Psoas muscle (tissue), 8 donors: ENCODE measurements around the gene LHPP. TPM values are rescaled to one million over a fixed set of nuclear protein-coding genes. Genes with fewer than 3 reads are reported as not detected.

Experiments
- ATAC-seq, 4 donors: fragments of 200-7000 bp; cut with Tn5 transposase; one replicate each; pipeline ENCODE4 v1.9.1; 2020; ENCODE audit warnings: moderate library complexity in 3 of 4, mild to moderate bottlenecking in 2 of 4
- DNase-seq, 2 donors: peaks; one replicate each; pipeline ENCODE4 v3.0.0-alpha.2; 2020
- H3K27ac ChIP-seq: fragments of 200-600 bp; one replicate; pipeline ENCODE4 v1.8.0; 2022
- H3K27me3 ChIP-seq, 3 donors: fragments of 200-600 bp in 1 of 3; one replicate each; pipeline versions ENCODE4 v1.6.1 to v1.8.0; 2013 to 2022; ENCODE audit warnings: low read length in 2 of 3, mild to moderate bottlenecking in 2 of 3, moderate library complexity in 1 of 3; ENCODE audit not compliant: insufficient read depth in 3 of 3
- H3K36me3 ChIP-seq, 2 donors: fragments of 200-600 bp in 1 of 2; one replicate each; pipeline versions ENCODE4 v1.6.1 to v1.8.0; 2013 to 2022; ENCODE audit warnings: low read depth in 1 of 2, mild to moderate bottlenecking in 1 of 2, moderate library complexity in 1 of 2; ENCODE audit not compliant: insufficient read depth in 1 of 2
- H3K4me1 ChIP-seq: fragments of 200-600 bp; one replicate; pipeline ENCODE4 v1.8.0; 2022
- H3K4me3 ChIP-seq: fragments of 200-600 bp; one replicate; pipeline ENCODE4 v1.8.0; 2022; ENCODE audit warnings: mild to moderate bottlenecking
- H3K9me3 ChIP-seq: fragments of 200-600 bp; one replicate; pipeline ENCODE4 v1.8.0; 2022
- whole genome bisulfite sequencing, 3 donors: extraction: QIAGEN DNeasy Blood & Tissue Kit; methylation state at CpG; one replicate each; pipeline versions ENCODE4 v1.1.6 to v1.1.7; 2013; 5-methylcytosine and 5-hydroxymethylcytosine counted together
- intact Hi-C, 2 donors: fragments of 100-400 bp; cut with DNase I; formaldehyde crosslinking; loops; one replicate each; pipeline versions ENCODE4 v1.11.0 to v1.14.2; 2022
- polyA plus RNA-seq, 3 donors: library from polyadenylated mRNA; stranded (reverse); fragments of 200-250 nt; gene quantifications; one replicate each; pipeline ENCODE4 v1.2.3, GENCODE V29; 2013
- total RNA-seq, 4 donors: library from RNA; stranded (reverse); fragmentation: NEBNext Ultra II Directional in 2 of 4; extraction: Animal tissue kit (Norgen Biotek cat#: 25700) in 2 of 4; gene quantifications; one replicate each; pipeline versions ENCODE4 v1.2.1 to v1.2.4, GENCODE V29; 2021 to 2023
- TF ChIP-seq, protein P1 (sequence below): fragments of 200-600 bp; IDR thresholded peaks from one replicate; pipeline ENCODE4 v1.8.0; 2022; ENCODE audit warnings: antibody characterized with exemption
- donor health status: healthy with polysubstance abuse.
- donor health status: DM: no; HTN: no; CAD: no; lungs with moderate emphysema.
- donor health status: Bipolar disorder and iron deficiency.
- donor health status: healthy.
- donor health status: DM: yes; HTN: yes; CAD: no.
- donor health status: DM: no; HTN: no; CAD: no.
- donor health status: DM: no; HTN: no; CAD: no.
- donor health status: DM: yes; HTN: yes; CAD: no.

Gene LHPP
- total and polyA plus RNA-seq, 7 donors, result 4.7 to 12.8 (median 6.1) TPM

DNA sequence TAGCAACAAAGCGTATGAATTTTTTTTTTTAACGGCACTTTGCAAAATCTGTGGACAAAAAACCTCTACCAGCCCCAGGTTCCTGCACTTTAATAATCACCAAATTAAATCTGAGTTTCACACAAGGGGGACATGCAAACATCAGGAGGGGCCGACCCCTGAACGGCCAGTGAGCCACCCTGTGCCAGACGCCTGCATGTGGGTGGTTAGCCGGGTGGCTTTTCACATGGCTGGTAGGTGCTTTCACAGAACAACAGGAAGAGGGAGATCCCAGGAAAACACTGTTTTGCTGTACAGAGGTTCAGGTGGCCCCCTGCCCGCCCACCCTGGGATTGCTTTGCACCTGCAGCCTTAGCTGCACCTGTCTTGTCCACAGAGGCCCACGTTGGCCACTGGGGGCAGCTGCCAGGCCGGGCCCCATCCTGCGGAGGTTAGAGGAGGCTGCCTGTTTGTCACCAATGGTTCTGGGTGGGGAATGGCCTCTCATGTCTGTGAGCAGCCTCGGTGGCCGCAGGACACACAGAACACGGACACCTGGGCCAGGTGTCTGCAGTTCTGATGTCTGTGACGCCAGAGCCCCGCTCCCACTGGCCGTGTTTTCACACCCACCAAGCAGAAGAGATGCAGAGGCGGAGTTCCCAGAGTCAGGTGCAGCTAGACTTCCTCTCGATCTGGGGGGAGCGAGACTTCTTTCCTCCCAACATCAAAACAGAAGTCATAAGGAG is 174.8 kb downstream of the LHPP start:
- DNase-seq (no peak), ATAC-seq (no peak)
- Histone ChIP-seq H3K4me3 (no peak overlapping the region), H3K36me3 (no peaks in the 10 kb centered on the region), H3K4me1 (peaks cover 43% of the 10 kb centered on the region), H3K27me3 (no peaks in the 10 kb centered on the region), H3K9me3 (no peaks in the 10 kb centered on the region), H3K27ac (no peak overlapping the region)
- TF ChIP-seq, protein P1, sequence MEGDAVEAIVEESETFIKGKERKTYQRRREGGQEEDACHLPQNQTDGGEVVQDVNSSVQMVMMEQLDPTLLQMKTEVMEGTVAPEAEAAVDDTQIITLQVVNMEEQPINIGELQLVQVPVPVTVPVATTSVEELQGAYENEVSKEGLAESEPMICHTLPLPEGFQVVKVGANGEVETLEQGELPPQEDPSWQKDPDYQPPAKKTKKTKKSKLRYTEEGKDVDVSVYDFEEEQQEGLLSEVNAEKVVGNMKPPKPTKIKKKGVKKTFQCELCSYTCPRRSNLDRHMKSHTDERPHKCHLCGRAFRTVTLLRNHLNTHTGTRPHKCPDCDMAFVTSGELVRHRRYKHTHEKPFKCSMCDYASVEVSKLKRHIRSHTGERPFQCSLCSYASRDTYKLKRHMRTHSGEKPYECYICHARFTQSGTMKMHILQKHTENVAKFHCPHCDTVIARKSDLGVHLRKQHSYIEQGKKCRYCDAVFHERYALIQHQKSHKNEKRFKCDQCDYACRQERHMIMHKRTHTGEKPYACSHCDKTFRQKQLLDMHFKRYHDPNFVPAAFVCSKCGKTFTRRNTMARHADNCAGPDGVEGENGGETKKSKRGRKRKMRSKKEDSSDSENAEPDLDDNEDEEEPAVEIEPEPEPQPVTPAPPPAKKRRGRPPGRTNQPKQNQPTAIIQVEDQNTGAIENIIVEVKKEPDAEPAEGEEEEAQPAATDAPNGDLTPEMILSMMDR, result no peak
- 83 to 87% (median 84%) methylated on average over 19 of the region's 19 CpGs for WGBS, 3 donors
- intact Hi-C loops, result no loop called here

DNA sequence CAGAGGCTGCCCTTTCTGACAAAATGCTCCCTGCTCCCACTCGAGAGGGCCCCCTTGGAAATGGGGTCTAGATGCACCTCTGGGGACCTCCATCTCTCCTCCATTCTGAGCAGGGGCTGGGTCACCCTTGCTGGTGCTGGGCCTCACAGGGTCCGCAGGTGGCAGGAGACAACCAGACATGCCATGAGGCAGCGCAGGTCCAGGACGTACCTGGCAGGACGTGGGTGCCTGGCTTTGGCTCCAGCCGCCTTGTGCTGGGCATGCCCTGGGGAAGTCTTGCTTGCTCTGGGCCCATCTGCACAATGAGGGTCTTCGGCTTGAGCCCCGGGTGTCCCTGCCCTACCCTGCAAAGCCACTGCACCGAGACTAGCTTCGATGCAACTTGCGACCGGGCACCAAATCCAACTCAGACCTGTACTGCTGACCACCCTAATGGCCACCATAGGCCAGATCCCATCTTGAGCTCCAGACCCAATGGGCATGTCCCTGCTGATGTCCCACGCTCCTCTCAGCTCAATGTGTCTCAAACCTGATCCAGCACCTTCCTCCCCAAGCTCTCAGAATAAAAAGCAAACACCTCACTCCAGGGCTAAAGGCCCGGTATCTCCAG is 175.6 kb downstream of the LHPP start:
- peaks cover 43% of the 10 kb centered on the region for H3K4me1 ChIP-seq
- H3K27ac ChIP-seq, result no peak overlapping the region
- DNase-seq (no peak), ATAC-seq (no peak)
- H3K36me3 ChIP-seq, result no peaks in the 10 kb centered on the region
- H3K9me3 ChIP-seq, result no peaks in the 10 kb centered on the region
- intact Hi-C loops, result no loop called here
- 95 to 98% (median 96%) methylated on average over 14 of the region's 14 CpGs for WGBS, 3 donors
- H3K27me3 ChIP-seq, result no peaks in the 10 kb centered on the region
- no peak overlapping the region for H3K4me3 ChIP-seq
- TF ChIP-seq, protein P1, result no peak

DNA sequence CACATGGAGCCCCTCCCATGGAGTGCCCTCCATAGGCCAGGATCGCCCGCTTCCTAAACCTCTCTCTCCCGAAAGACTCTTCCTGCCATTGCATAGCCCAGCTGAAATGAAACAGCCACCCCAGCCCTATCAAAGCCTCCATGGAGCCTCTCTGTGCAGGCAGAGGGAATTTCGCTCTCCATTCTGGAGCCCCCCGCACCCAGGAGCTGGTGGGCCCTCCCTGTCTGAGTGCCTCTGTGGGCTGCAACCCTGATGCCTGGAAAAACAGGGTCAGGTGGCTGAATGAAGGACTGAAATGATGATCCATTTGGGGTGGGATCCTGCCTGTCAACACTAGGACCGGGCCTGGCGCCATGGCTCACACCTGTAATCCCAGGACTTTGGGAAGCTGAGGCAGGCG is 176.1 kb downstream of the LHPP start:
- WGBS, 3 donors, result 97 to 98% (median 97%) methylated on average over 8 of the region's 8 CpGs
- Histone ChIP-seq H3K36me3 (no peaks in the 10 kb centered on the region), H3K9me3 (no peaks in the 10 kb centered on the region), H3K27ac (no peak overlapping the region), H3K27me3 (no peaks in the 10 kb centered on the region), H3K4me1 (peaks cover 41% of the 10 kb centered on the region), H3K4me3 (no peak overlapping the region)
- intact Hi-C loops, result no loop called here
- ATAC-seq (no peak), DNase-seq (no peak)
- TF ChIP-seq, protein P1, result no peak

DNA sequence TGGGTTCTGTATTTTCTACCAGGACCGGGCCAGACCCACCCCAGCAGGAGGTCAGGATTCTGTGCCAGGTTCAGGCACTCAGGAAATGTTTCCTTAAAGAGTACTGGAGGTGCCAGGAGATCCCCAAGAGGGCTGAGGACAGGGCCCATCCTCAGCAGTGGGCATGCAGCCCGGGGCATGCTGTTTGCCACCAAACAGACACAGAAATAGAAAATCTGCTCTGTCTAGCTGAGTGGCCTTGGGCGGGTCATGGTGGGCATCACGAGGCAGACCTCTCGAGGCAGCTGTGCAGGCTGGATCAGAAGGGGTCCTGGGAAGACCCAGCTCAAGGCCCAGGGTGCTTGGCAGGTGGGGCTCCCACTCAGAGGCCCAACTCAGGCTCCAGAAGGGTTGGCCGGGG is 177.6 kb downstream of the LHPP start:
- no peaks in the 10 kb centered on the region for H3K27me3 ChIP-seq
- intact Hi-C loops, result no loop called here
- ATAC-seq, result no peak
- 59 to 89% (median 62%) methylated on average over 6 of the region's 6 CpGs for WGBS, 3 donors
- no peaks in the 10 kb centered on the region for H3K36me3 ChIP-seq
- no peak overlapping the region for H3K27ac ChIP-seq
- H3K4me1 ChIP-seq, result peaks cover 41% of the 10 kb centered on the region
- no peak overlapping the region for H3K4me3 ChIP-seq
- TF ChIP-seq, protein P1, result no peak
- DNase-seq, result no peak
- H3K9me3 ChIP-seq, result no peaks in the 10 kb centered on the region
